Measurements from ENCODE around the gene COL4A2. TPM values are rescaled to one million over a fixed set of nuclear protein-coding genes. Genes with fewer than 3 reads are reported as not detected.
A peak's percentile ranks its signal among the peaks of the same experiment; 100 is the strongest.

Gene COL4A2
- total and polyA plus RNA-seq, 2 donors (not counting 1 experiment from before 2014, with no cell fraction given): 0.17 TPM; not detected in 1

DNA sequence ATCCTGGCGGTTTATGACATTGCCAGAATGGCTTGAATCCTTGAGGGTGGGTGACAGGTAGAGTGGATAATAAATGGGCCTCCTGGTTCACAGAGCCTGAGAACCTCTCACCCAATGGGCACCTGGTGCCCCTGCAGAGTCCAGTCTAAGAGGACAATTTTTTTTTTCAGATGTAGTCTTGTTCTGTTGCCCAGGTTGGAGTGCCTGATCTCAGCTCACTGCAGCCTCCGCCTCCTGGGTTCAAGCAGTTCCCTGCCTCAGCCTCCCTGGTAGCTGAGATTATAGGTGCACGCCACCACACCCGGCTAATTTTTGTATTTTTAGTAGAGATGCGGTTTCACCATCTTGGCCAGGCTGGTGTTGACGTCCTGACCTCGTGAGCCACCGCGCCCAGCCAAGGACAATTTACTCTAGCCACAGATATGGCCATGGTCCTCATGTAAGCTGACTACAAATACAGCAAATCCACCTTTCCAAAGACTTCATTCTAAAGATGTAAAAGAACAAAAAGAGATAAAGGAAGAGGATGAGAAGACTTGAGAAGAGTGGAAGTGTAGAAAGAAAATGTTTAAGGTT lies 33.0 kb downstream of the COL4A2 start:
- Histone ChIP-seq H2AFZ (ENCODE audit: insufficient read depth, low read depth, low read length, poor library complexity, severe bottlenecking) (peak overlapping the region; percentile 55), H3K4me3 (ENCODE audit: control extremely low read depth in 1 of 5, extremely low read depth in 1 of 5, insufficient read depth in 1 of 5, low read depth in 2 of 5, low read length in 4 of 5) (no peak overlapping the region), H4K20me1 (ENCODE audit: control insufficient read depth, insufficient read depth, low read length, poor library complexity, severe bottlenecking) (no peaks in the 10 kb centered on the region), H3K27ac (ENCODE audit: low read length in 2 of 2) (no peak overlapping the region), H3K79me2 (ENCODE audit: control insufficient read depth, insufficient read depth, low read length) (no peaks in the 10 kb centered on the region), H3K9ac (ENCODE audit: low read length) (no peak overlapping the region), H3K9me3 (ENCODE audit: control extremely low read depth in 1 of 3, control insufficient read depth in 2 of 3, insufficient read depth in 1 of 3, low read length in 2 of 3) (peaks cover 0 to 18% (median 0%) of the 10 kb centered on the region in 3 donors), H3K4me2 (replicated peaks; ENCODE audit: low read depth, low read length, poor library complexity, severe bottlenecking) (peak overlapping the region; percentile 54), H3K4me1 (ENCODE audit: control insufficient read depth in 2 of 2, insufficient read depth in 2 of 2, low read length in 2 of 2) (peaks cover 14 to 18% of the 10 kb centered on the region in 2 donors), H3K36me3 (replicated peaks in 1 of 2; ENCODE audit: control extremely low read depth in 1 of 2, control insufficient read depth in 1 of 2, extremely low read depth in 1 of 2, insufficient read depth in 2 of 2, low read length in 1 of 2) (no peaks in the 10 kb centered on the region), H3K27me3 (replicated peaks in 1 of 4; ENCODE audit: control extremely low read depth in 1 of 4, control insufficient read depth in 3 of 4, insufficient read depth in 4 of 4, low read length in 3 of 4) (peaks cover 0 to 9% (median 0%) of the 10 kb centered on the region in 4 experiments)
- ATAC-seq (ENCODE audit: low read depth) (no peak), DNase-seq (no peak)
- Mint-ChIP-seq H3K27me3 (peaks cover 19% of the 10 kb centered on the region), H3K4me1 (peaks cover 18% of the 10 kb centered on the region), H3K9me3 (ENCODE audit: insufficient read depth) (no peaks in the 10 kb centered on the region), H3K27ac (peak overlapping the region; percentile 59), H3K4me3 (peak overlapping the region; percentile 67)
- 95% methylated on average over 2 of the region's 9 CpGs for WGBS (ENCODE audit: insufficient coverage)
- intact Hi-C loops (cut with micrococcal nuclease): no loop called here
- CTCF ChIA-PET: no interaction called here
- POLR2A ChIA-PET: no interaction called here
- TF ChIP-seq, protein P1, sequence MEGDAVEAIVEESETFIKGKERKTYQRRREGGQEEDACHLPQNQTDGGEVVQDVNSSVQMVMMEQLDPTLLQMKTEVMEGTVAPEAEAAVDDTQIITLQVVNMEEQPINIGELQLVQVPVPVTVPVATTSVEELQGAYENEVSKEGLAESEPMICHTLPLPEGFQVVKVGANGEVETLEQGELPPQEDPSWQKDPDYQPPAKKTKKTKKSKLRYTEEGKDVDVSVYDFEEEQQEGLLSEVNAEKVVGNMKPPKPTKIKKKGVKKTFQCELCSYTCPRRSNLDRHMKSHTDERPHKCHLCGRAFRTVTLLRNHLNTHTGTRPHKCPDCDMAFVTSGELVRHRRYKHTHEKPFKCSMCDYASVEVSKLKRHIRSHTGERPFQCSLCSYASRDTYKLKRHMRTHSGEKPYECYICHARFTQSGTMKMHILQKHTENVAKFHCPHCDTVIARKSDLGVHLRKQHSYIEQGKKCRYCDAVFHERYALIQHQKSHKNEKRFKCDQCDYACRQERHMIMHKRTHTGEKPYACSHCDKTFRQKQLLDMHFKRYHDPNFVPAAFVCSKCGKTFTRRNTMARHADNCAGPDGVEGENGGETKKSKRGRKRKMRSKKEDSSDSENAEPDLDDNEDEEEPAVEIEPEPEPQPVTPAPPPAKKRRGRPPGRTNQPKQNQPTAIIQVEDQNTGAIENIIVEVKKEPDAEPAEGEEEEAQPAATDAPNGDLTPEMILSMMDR (IDR thresholded peaks at IDR 0.05): no peak
- no peak for TF ChIP-seq EZH2 (IDR thresholded peaks at IDR 0.05; ENCODE audit: borderline replicate concordance, insufficient read depth, low read depth, low read length, poor library complexity, severe bottlenecking)

DNA sequence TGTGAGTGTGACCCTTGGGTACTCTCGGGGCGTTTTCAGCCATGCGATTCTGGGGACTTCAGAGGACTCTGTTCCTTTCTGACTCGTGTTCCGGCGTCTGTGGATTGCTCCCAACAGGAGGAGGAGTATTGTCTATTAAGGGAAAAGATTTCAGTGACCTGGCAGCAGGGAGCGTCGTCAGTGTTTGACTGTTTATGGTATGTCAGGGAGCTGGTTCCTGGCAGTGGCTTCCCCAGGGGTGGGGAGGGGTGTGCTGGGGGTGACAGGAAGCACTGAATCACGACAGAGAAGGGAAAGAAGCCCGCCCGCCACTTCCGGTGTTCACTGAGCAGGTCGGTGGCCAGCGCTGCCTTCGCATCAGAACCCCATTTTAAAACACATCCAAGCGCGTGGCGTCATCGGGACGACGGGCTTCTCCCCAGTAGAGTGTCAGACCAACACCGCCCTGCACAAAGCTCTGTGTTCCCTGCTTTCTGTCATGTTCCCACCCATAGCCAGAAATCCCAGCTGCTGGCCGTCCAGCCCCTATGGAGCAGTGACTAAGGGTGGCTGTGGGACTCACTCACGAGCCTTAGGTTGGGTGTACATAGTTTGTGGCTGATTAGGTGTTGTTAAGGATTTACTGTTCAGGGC lies 33.8 kb downstream of the COL4A2 start:
- Histone ChIP-seq H3K36me3 (replicated peaks in 1 of 2; ENCODE audit: control extremely low read depth in 1 of 2, control insufficient read depth in 1 of 2, extremely low read depth in 1 of 2, insufficient read depth in 2 of 2, low read length in 1 of 2) (no peaks in the 10 kb centered on the region), H3K27me3 (replicated peaks in 1 of 4; ENCODE audit: control extremely low read depth in 1 of 4, control insufficient read depth in 3 of 4, insufficient read depth in 4 of 4, low read length in 3 of 4) (peaks cover 0 to 9% (median 0%) of the 10 kb centered on the region in 4 experiments), H4K20me1 (ENCODE audit: control insufficient read depth, insufficient read depth, low read length, poor library complexity, severe bottlenecking) (no peaks in the 10 kb centered on the region), H3K27ac (ENCODE audit: low read length in 2 of 2) (peak overlapping the region; percentile 3 to 11), H3K4me1 (ENCODE audit: control insufficient read depth in 2 of 2, insufficient read depth in 2 of 2, low read length in 2 of 2) (peaks cover 14 to 18% of the 10 kb centered on the region in 2 donors), H3K9me3 (ENCODE audit: control extremely low read depth in 1 of 3, control insufficient read depth in 2 of 3, insufficient read depth in 1 of 3, low read length in 2 of 3) (peaks cover 0 to 13% (median 0%) of the 10 kb centered on the region in 3 donors), H3K4me3 (ENCODE audit: control extremely low read depth in 1 of 5, extremely low read depth in 1 of 5, insufficient read depth in 1 of 5, low read depth in 2 of 5, low read length in 4 of 5) (peak overlapping the region in 4 of 5 experiments; percentile 24 to 49 (median 39)), H3K9ac (ENCODE audit: low read length) (peak overlapping the region; percentile 48), H2AFZ (ENCODE audit: insufficient read depth, low read depth, low read length, poor library complexity, severe bottlenecking) (peak overlapping the region; percentile 55), H3K79me2 (ENCODE audit: control insufficient read depth, insufficient read depth, low read length) (no peaks in the 10 kb centered on the region), H3K4me2 (replicated peaks; ENCODE audit: low read depth, low read length, poor library complexity, severe bottlenecking) (peak overlapping the region; percentile 54)
- DNase-seq: peak; percentile 32
- no peaks in the 10 kb centered on the region for H3K9me3 Mint-ChIP-seq (ENCODE audit: insufficient read depth)
- ChIA-PET POLR2A (no interaction called here), CTCF (no interaction called here)
- intact Hi-C loops (cut with micrococcal nuclease): no loop called here
- peaks cover 18% of the 10 kb centered on the region for H3K4me1 Mint-ChIP-seq
- WGBS (ENCODE audit: insufficient coverage): 11% methylated on average over 21 of the region's 24 CpGs
- peak overlapping the region; percentile 67 for H3K4me3 Mint-ChIP-seq
- peak; percentile 57 for ATAC-seq (ENCODE audit: low read depth)
- peaks cover 19% of the 10 kb centered on the region for H3K27me3 Mint-ChIP-seq
- peak overlapping the region; percentile 76 for H3K27ac Mint-ChIP-seq
- TF ChIP-seq, protein P1 (IDR thresholded peaks at IDR 0.05): no peak
- no peak for TF ChIP-seq EZH2 (IDR thresholded peaks at IDR 0.05; ENCODE audit: borderline replicate concordance, insufficient read depth, low read depth, low read length, poor library complexity, severe bottlenecking)

Measured in B cell (primary cell).